Mesodermal cell (in vitro differentiated cells): ENCODE results near the gene KNTC1.
"Not testable (repeated sequence)": the region's sequence is repeated elsewhere in the genome, so short reads cannot be mapped to it uniquely, and the experiment has no call there.

ENCODE experiments used
- H3K27ac ChIP-seq: 2 replicates; pipeline ENCODE4 v1.7.0; 2013; ENCODE audit warnings: mild to moderate bottlenecking, low read depth, low read length, moderate library complexity; ENCODE audit not compliant: severe bottlenecking
- H3K36me3 ChIP-seq: 2 replicates; pipeline ENCODE4 v1.7.1; 2013; ENCODE audit warnings: mild to moderate bottlenecking, low read length, moderate library complexity; ENCODE audit not compliant: control insufficient read depth, insufficient read depth
- H3K4me1 ChIP-seq: one replicate; pipeline ENCODE4 v1.7.1; 2013; ENCODE audit warnings: mild to moderate bottlenecking, low read length; ENCODE audit not compliant: insufficient read depth, control insufficient read depth, poor library complexity, severe bottlenecking
- H3K4me3 ChIP-seq: 2 replicates; pipeline ENCODE4 v1.7.0; 2013; ENCODE audit warnings: low read length, control low read depth, mild to moderate bottlenecking; ENCODE audit not compliant: insufficient read depth, poor library complexity, severe bottlenecking; ENCODE audit errors: extremely low read depth
- H3K9me3 ChIP-seq: 2 replicates; pipeline ENCODE4 v1.7.1; 2013; ENCODE audit warnings: mild to moderate bottlenecking, low read length, moderate library complexity; ENCODE audit not compliant: control insufficient read depth
- WGBS, 2 experiments: methylation state at CpG; one replicate each; pipeline ENCODE4 v1.1.5; 2013; ENCODE audit warnings: missing lambda C conversion rate in 2 of 2; ENCODE audit not compliant: insufficient coverage in 2 of 2; 5-methylcytosine and 5-hydroxymethylcytosine counted together

The KNTC1 gene

GRCh38 chr12:122651520-122652224, 124.6 kb downstream of the KNTC1 start:
- H3K4me1 ChIP-seq: no peaks in the 10 kb centered on the region
- 86 to 100% methylated on average over 3 to 5 of the region's 11 CpGs for WGBS, 2 experiments
- no peak overlapping the region for H3K27ac ChIP-seq
- H3K4me3 ChIP-seq: no peak overlapping the region
- H3K9me3 ChIP-seq: no peaks in the 10 kb centered on the region
- H3K36me3 ChIP-seq: no peaks in the 10 kb centered on the region

DNA sequence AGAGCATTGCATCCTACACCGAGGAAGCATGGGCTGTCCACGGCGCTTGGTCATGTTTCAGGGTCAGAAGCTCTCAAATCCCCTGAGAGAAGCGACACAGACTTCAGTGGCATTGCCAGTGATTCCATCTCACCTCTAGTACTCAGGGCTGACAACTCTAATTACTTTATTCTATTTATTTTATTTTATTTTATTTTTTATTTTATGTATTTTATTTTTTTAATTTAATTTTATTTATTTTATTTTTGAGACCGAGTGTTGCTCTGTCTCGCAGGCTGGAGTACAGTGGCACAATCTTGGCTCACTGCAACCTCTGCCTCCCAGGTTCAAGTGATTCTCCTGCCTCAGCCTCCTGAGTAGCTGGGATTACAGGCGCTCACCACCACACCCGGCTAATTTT, 126.2 kb downstream of the KNTC1 start:
- not testable (repeated sequence) for H3K9me3 ChIP-seq, H3K27ac ChIP-seq, H3K36me3 ChIP-seq, H3K4me3 ChIP-seq, H3K4me1 ChIP-seq
- 97 to 98% methylated on average over 4 to 5 of the region's 8 CpGs for WGBS, 2 experiments

GRCh38 chr12:122656298-122656697, 129.2 kb downstream of the KNTC1 start:
- no peaks in the 10 kb centered on the region for H3K4me1 ChIP-seq
- no peak overlapping the region for H3K27ac ChIP-seq
- H3K36me3 ChIP-seq: no peaks in the 10 kb centered on the region
- H3K9me3 ChIP-seq: no peaks in the 10 kb centered on the region
- H3K4me3 ChIP-seq: no peak overlapping the region
- 95 to 100% methylated on average over 2 of the region's 3 CpGs for WGBS, 2 experiments

DNA sequence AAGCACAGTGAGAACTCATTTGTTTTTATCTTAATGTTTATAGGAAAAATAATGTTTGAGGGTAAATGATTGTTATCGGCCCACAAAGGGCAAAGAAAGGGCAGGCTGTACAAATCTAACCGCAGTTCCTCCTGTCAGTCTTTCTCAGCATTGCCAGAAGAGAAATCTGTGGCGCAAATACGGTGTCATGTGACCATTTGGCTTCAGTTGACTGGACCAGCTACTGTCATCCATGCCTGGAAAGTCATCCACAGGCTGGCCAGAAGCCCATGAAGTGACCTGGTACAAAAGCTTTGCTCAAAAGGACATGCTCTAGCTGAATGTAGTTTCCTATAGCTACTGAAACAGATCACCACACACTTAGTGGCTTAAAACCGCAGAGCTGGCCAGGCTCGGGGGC, 132.5 kb downstream of the KNTC1 start:
- Histone ChIP-seq H3K36me3 (no peaks in the 10 kb centered on the region), H3K9me3 (no peaks in the 10 kb centered on the region), H3K4me3 (no peak overlapping the region), H3K27ac (no peak overlapping the region), H3K4me1 (no peaks in the 10 kb centered on the region)
- WGBS, 2 experiments: 95 to 98% methylated on average over 6 of the region's 6 CpGs

DNA sequence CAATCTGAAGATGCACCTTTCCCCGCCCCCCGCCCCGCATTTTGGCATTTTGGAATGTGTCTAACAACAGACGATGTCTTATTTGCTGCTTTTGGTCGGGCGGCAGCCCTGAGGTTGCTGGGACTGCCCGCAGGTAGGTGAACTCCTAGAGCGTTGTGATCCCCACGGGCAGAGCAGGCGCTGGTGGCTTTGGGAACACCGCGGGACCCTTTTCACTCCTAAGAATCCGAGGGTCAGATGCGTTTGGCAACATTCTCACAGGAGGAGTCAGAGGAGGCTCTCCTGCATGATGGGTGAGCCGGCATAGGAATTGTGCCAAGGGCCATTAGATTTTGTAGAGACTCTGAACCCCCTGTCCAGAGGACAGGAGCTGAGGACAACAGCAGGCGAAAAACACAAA, 134.2 kb downstream of the KNTC1 start:
- Histone ChIP-seq H3K27ac (no peak overlapping the region), H3K4me1 (no peaks in the 10 kb centered on the region), H3K9me3 (no peaks in the 10 kb centered on the region), H3K4me3 (no peak overlapping the region), H3K36me3 (no peaks in the 10 kb centered on the region)
- 87 to 96% methylated on average over 11 to 13 of the region's 16 CpGs for WGBS, 2 experiments

GRCh38 chr12:122661938-122662337, 134.9 kb downstream of the KNTC1 start:
- Histone ChIP-seq H3K4me3 (no peak overlapping the region), H3K9me3 (no peaks in the 10 kb centered on the region), H3K4me1 (no peaks in the 10 kb centered on the region), H3K36me3 (no peaks in the 10 kb centered on the region), H3K27ac (no peak overlapping the region)
- WGBS, 2 experiments: 83 to 100% methylated on average over 1 of the region's 3 CpGs

GRCh38 chr12:122665349-122665748, 138.3 kb downstream of the KNTC1 start:
- Histone ChIP-seq H3K36me3 (no peaks in the 10 kb centered on the region), H3K9me3 (no peaks in the 10 kb centered on the region), H3K4me3 (no peak overlapping the region), H3K27ac (no peak overlapping the region), H3K4me1 (no peaks in the 10 kb centered on the region)
- WGBS, 2 experiments: 89 to 93% methylated on average over 5 to 7 of the region's 8 CpGs

DNA sequence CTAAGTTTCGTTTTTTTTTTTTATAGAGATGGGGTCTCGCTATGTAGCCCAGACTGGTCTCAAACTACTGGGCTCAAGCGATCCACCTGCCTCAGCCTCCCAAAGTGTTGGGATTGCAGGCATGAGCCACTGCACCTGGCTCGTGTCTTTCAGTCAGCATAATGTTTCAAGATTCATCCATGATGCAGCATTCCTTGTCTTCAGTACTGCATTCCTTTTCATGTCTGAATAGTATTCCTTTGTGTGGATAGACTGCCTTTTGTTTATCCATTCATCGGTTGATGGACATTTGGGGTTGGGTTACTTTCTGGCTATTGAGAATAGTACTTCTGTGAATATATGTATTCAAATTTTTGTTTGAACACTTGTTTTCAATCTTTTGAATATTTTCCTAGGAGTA, 138.7 kb downstream of the KNTC1 start:
- Histone ChIP-seq H3K36me3 (no peaks in the 10 kb centered on the region), H3K27ac (no peak overlapping the region), H3K4me1 (no peaks in the 10 kb centered on the region), H3K4me3 (no peak overlapping the region), H3K9me3 (no peaks in the 10 kb centered on the region)
- 88 to 98% methylated on average over 4 of the region's 5 CpGs for WGBS, 2 experiments

DNA sequence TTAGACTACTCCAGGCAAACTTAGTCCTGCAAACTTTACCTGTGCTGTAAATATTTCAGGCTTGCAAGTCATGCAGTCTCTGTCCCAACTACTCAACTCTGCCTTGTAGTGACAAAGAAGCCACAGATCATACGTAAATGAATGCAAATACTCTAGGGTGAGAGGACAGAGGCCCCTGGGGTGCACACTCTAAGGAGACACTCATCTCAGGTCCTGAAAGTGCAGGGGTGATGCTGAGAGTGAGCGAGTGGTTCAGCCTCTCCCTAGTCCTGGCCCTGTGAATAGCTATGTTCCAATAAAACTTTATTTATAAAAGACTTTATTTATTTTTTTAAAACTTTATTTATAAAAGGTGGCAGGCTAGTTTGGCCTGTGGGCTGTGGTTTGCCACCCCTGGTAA, 141.2 kb downstream of the KNTC1 start:
- Histone ChIP-seq H3K36me3 (no peaks in the 10 kb centered on the region), H3K9me3 (no peaks in the 10 kb centered on the region), H3K4me1 (no peaks in the 10 kb centered on the region), H3K27ac (no peak overlapping the region), H3K4me3 (no peak overlapping the region)
- WGBS, 2 experiments: 50 to 67% methylated on average over 1 of the region's 2 CpGs

- H3K27ac ChIP-seq: no peak overlapping the region
- 86 to 100% methylated on average over 1 to 2 of the region's 5 CpGs for WGBS, 2 experiments
- H3K4me1 ChIP-seq: no peaks in the 10 kb centered on the region
- no peaks in the 10 kb centered on the region for H3K9me3 ChIP-seq
- H3K4me3 ChIP-seq: no peak overlapping the region
- H3K36me3 ChIP-seq: no peaks in the 10 kb centered on the region
Measured at GRCh38 chr12:122669397-122670070, 142.5 kb downstream of the KNTC1 start.

DNA sequence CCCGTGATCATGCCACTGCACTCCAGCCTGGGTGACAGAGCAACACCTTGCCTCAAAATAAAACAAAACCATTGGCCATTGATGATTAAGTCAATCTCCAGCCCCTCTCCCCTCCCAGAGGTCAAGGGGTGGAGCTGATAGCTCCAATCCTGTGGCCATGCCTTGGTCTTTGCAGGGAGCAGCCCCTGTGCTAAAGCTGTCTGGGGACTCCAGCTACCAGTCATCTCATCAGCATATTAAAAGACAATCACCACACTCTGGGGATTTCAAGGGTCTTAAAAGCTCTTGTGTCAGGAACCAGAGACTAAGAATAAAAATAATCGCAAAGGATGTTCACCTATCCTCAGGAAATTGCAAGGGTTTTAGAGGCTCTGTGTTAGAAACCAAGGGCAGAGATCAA, 145.5 kb downstream of the KNTC1 start:
- WGBS, 2 experiments: 81 to 84% methylated on average over 2 of the region's 2 CpGs
- Histone ChIP-seq H3K9me3 (no peaks in the 10 kb centered on the region), H3K4me1 (no peaks in the 10 kb centered on the region), H3K36me3 (no peaks in the 10 kb centered on the region), H3K27ac (no peak overlapping the region), H3K4me3 (no peak overlapping the region)
